Uterus (tissue), 2 donors: ENCODE results near the gene SOX2.

Experiments used
- CTCF ChIP-seq, 4 experiments: fragments of 200-600 bp in 2 of 4; fragments of 450-650 bp in 2 of 4; sonication (generic) in 2 of 4; IDR thresholded peaks; one replicate each; pipeline ENCODE4 v1.5.1; 2016 to 2019; ENCODE audit warnings: antibody characterized with exemption in 4 of 4, mild to moderate bottlenecking in 2 of 4, moderate library complexity in 1 of 4
- POLR2A ChIP-seq, 2 donors: fragments of 450-650 bp; IDR thresholded peaks; one replicate each; pipeline ENCODE4 v1.6.1; 2016; ENCODE audit warnings: antibody characterized with exemption in 2 of 2, mild to moderate bottlenecking in 1 of 2, moderate library complexity in 1 of 2

- TF ChIP-seq CTCF (IDR thresholded peaks at IDR 0.05), result no peak
- TF ChIP-seq POLR2A (IDR thresholded peaks at IDR 0.05), result no peak
Observed at GRCh38 chr3:181729341-181729869, 17.7 kb downstream of the SOX2 start.
